Measurements from ENCODE around the gene WBP2NL.
"Not testable (repeated sequence)": the region's sequence is repeated elsewhere in the genome, so short reads cannot be mapped to it uniquely, and the experiment has no call there.

WBP2NL gene

DNA sequence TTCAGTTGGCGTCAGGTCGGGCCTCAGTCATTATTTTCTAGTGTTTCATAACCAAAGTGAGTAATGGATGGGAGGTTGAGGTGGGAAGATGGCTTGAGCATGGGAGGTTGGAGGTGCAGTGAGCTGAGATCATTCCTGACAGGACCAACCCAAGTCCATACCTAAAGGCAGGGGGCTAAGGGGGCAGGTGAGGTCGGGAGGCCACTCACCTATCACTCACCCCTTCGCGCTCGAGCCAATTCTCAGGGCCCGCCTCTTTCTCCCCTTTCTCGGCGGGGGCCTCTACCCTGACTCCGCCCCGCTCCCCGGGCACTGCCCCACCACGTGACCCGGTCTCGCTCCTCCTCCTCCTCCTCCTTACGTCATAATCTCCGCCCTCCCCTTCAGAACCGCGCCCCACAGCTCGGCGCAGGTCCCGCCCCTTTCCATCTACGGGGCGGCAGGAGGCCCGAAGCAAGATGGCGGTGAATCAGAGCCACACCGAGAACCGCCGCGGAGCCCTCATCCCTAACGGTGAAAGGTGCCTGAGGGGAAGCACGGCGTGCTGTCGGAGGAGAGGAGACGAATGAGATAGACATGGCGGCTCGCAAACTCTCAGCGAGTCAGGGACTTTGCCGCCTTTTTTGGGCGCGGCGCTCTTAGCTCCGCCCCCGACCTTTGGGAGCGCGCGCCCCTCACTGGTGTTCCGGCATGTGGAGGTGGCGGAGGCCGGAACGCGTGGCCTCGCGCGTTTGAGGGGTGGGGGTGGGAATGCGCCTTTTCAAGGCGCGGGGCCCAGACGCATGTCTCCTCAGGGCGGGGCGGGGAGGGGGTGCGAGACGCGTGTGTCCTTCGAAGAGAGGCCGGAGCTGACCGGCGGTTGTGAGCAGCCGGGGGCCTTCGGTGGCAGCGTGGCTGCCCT, at the start of gene WBP2NL:
WBP2NL (plus strand) TSS at position 428 of the 901 bp plus-strand sequence; CDS start at position 459, 31 bp downstream.
- TF ChIP-seq, protein P1, sequence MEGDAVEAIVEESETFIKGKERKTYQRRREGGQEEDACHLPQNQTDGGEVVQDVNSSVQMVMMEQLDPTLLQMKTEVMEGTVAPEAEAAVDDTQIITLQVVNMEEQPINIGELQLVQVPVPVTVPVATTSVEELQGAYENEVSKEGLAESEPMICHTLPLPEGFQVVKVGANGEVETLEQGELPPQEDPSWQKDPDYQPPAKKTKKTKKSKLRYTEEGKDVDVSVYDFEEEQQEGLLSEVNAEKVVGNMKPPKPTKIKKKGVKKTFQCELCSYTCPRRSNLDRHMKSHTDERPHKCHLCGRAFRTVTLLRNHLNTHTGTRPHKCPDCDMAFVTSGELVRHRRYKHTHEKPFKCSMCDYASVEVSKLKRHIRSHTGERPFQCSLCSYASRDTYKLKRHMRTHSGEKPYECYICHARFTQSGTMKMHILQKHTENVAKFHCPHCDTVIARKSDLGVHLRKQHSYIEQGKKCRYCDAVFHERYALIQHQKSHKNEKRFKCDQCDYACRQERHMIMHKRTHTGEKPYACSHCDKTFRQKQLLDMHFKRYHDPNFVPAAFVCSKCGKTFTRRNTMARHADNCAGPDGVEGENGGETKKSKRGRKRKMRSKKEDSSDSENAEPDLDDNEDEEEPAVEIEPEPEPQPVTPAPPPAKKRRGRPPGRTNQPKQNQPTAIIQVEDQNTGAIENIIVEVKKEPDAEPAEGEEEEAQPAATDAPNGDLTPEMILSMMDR (IDR thresholded peaks at IDR 0.05), result no peak
- H3K27ac ChIP-seq, result peak within 1 kb of the TSS; percentile 27

GRCh38 chr22:41948928-41949296, 49.7 kb upstream of the WBP2NL start:
- H3K4me3 ChIP-seq (ENCODE audit: low read depth in 1 of 2, low read length in 1 of 2); H3K27ac ChIP-seq; H3K9me3 ChIP-seq; H3K36me3 ChIP-seq; H3K27me3 ChIP-seq: not testable (repeated sequence)
- H3K4me1 ChIP-seq (ENCODE audit: control insufficient read depth in 1 of 2, insufficient read depth in 1 of 2, low read depth in 1 of 2, low read length in 1 of 2), result peaks cover 18% of the 10 kb centered on the region in 2 experiments

More for the DNA sequence above, at the start of gene WBP2NL:
- no peaks in the 10 kb centered on the region for H3K9me3 ChIP-seq
- peak within 1 kb of the TSS; percentile 65 to 69 for H3K4me3 ChIP-seq (ENCODE audit: low read depth in 1 of 2, low read length in 1 of 2)
- peaks cover 17% of the 10 kb centered on the region for H3K27me3 ChIP-seq
- no peaks in the 10 kb centered on the region for H3K36me3 ChIP-seq
- H3K4me1 ChIP-seq (ENCODE audit: control insufficient read depth in 1 of 2, insufficient read depth in 1 of 2, low read depth in 1 of 2, low read length in 1 of 2), result peaks cover 5 to 10% of the 10 kb centered on the region in 2 experiments

DNA sequence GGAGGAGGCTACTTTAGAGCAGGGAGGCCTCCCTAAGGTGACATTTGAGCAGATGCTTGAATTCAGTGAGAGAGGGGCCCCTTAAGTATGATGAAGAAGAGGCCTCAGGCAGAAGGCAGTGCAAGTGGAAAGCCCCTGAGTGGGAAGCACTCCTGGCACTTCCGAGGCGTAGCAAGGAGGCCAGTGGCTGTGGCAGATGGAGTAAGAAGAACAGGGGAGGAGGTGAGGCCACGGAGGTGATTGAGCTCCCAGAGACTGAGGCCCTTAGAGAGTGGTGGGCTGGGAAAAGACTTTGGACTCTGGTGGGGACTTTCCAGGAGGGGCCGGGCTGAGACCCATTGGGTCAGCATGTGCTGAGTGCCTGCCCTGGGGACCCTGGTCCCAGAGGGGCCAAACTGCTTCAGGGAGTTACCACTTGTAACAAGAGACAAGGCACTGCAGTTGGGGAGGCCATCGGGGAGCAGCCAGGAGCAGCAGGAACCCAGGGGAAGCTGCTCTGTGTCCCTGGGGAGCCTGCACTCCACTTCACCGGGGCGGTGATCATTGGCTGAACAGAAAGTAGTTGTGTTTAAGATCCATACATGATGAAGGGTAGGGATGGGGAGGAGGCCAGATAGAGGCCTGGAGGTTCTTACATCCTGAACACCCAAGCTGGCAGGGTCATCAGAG, 49.2 kb upstream of the WBP2NL start:
- no peak overlapping the region for H3K4me3 ChIP-seq (ENCODE audit: low read depth in 1 of 2, low read length in 1 of 2)
- H3K4me1 ChIP-seq (ENCODE audit: control insufficient read depth in 1 of 2, insufficient read depth in 1 of 2, low read depth in 1 of 2, low read length in 1 of 2), result peaks cover 18% of the 10 kb centered on the region in 2 experiments
- H3K27me3 ChIP-seq, result no peaks in the 10 kb centered on the region
- no peaks in the 10 kb centered on the region for H3K36me3 ChIP-seq
- H3K27ac ChIP-seq, result no peak overlapping the region
- H3K9me3 ChIP-seq, result no peaks in the 10 kb centered on the region
- TF ChIP-seq, protein P1 (IDR thresholded peaks at IDR 0.05), result no peak

DNA sequence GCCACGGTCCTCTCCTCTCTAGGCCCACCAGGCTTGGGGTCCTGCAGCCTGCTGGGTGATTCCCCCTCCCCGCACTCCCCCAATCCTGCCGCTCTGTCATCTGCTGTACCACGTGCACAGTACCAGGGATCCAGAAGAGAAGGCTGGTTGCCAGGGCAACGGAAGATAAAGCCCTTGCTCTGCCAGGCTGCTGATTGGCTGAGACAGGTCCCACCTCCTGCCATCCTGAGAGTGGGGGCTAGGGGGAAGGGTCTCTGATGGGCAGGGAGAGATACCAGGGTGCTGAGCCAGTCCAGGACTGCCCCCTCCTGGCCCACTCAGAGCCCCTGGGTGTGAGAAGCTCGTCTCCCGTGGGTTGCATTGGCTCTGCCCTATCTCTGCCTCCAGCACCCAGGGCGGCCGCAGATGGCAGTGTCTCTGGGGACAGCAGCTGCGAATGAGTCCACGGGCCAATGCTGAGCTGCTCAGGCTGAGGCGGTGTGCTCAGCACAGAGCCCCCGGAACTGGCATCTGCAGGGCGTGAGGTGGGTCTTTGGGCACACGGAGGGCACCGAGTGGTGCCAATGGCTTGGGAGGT, 46.6 kb upstream of the WBP2NL start, which contains the start of gene SMIM45:
SMIM45 (plus strand) TSS at position 253 of the 577 bp plus-strand sequence.
- H3K9me3 ChIP-seq, result no peaks in the 10 kb centered on the region
- H3K36me3 ChIP-seq, result no peaks in the 10 kb centered on the region
- no peak within 1 kb of the TSS for H3K4me3 ChIP-seq (ENCODE audit: low read depth in 1 of 2, low read length in 1 of 2)
- H3K27me3 ChIP-seq, result no peaks in the 10 kb centered on the region
- TF ChIP-seq, protein P1 (IDR thresholded peaks at IDR 0.05), result no peak
- H3K4me1 ChIP-seq (ENCODE audit: control insufficient read depth in 1 of 2, insufficient read depth in 1 of 2, low read depth in 1 of 2, low read length in 1 of 2), result peaks cover 1 to 3% of the 10 kb centered on the region in 2 experiments
- H3K27ac ChIP-seq, result no peak within 1 kb of the TSS

- Histone ChIP-seq H3K27ac (no peak overlapping the region), H3K36me3 (no peaks in the 10 kb centered on the region), H3K4me1 (ENCODE audit: control insufficient read depth in 1 of 2, insufficient read depth in 1 of 2, low read depth in 1 of 2, low read length in 1 of 2) (peaks cover 0 to 5% of the 10 kb centered on the region in 2 experiments), H3K4me3 (ENCODE audit: low read depth in 1 of 2, low read length in 1 of 2) (no peak overlapping the region), H3K9me3 (no peaks in the 10 kb centered on the region), H3K27me3 (peaks cover 5% of the 10 kb centered on the region)
- TF ChIP-seq, protein P1 (IDR thresholded peaks at IDR 0.05), result no peak
Measured at GRCh38 chr22:41952713-41953112, 45.9 kb upstream of the WBP2NL start.
